Measurements from ENCODE around the gene OR2H1.

OR2H1 gene

DNA sequence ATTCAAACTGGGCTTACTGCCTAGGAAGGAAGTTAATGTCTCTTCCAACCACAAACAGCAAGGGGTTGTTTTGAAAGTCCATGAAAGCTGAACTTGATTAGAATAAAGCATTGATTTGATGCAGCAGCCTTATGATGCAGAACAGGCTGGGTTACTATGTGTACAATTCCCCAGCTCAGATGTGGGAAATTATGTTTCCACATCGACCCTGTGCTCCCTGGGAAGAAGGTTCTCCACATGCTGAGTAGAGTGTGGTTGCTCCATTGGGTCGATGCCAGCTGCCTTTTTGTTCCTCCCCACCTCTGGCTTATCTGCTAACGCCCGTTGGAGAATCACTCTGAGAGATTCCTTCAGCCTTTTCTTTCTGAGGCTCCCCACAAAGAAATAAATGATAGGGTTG is 29.6 kb downstream of the OR2H1 start:
- DNase-seq: no peak

DNA sequence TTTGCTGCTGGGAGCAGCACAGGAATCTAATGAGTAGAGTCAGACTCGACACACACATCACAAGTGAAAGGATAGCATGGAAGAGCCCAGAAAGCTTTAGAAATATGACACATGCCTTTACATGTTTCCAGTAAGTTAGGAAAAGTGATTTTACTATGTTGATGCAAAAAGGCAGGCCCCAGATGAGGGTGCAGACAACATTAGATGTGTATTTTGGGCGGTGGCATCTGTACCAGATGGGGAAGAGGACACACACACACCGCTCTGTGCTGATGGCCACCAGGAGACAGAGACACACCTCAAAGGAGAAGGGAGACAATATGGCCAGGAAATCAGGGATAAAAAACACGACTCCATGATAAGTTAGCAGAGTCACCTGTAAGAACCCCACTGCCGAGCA is 30.2 kb downstream of the OR2H1 start:
- no peak for DNase-seq

DNA sequence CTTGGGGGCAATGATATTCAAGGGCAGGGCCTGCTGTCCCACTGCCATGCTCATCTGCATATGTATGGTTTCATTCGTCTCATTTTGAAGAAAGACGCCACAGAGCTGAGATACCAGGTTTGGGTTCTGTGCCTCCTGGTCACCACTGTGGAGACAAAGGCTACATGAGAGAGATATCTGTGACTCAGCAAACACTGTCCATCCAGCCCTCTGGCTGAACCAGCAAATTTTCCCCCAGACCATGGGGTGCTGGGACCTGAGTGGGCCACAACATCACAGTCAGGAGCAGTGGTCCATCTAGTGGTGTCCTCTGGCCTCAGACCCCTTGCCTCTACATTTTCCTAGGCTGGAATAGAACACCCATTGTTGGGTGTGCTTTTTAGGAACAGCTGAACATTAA is 30.7 kb downstream of the OR2H1 start, which contains the start of gene MAS1L:
Gene MAS1L (minus strand): TSS at position 297 of the 400 bp plus-strand sequence. CDS start 54 bp downstream, at position 243.
- no peak for DNase-seq

DNA sequence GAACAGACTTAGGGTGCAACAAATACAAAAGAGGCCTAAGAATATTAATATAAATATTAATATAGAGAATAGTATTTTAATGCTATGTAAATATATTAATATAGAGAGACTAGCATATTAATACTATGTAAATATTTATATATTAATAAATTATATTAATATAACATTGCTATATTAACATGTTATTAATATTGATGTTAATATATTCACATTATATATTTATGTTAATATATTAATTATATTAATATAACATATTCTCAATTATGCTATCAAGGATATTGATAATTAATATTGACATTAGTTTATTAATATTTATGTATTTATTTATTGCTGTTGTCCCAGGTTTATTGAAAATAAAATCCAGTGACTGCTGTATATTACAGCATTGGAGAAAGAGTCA is 31.9 kb downstream of the OR2H1 start:
- no peak for DNase-seq

DNA sequence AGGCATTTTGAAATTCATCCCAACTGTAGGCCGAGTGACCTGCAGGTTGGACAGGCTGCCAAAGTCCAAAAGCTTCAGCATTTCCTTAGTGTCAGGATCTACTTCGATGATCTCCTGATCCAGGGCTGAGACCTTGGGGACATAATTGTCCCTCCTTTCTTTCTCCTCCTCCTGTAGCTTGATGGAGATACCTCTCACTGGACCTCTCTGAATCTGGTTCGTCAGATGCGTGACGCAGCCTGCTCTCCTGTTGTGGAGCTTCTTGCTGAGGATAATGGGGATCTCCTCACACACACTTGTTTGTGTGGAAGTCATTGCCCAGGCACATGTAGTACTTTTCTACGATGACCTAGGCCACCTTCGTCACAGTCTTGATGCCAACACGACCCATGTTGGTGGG is 32.3 kb downstream of the OR2H1 start:
- DNase-seq: no peak

DNA sequence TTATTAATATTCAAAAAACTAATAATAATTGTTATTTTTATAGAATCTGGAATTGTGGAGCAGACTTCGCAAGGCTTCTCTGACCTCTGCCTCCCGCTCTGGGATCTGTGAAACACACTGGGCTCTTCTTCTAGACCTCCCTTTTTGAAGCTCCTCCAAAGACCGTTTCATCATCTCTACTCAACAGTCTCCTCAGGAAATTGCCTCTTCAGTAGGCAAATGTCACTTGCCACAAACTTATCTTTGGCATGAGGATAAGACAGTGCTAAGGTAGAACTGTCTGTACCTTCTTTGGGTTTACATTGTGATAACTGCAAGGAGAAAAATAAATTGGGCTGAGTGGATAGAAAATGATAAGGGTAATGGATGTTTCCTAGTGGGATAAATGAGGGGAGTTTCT is 33.1 kb downstream of the OR2H1 start:
- DNase-seq: no peak

DNA sequence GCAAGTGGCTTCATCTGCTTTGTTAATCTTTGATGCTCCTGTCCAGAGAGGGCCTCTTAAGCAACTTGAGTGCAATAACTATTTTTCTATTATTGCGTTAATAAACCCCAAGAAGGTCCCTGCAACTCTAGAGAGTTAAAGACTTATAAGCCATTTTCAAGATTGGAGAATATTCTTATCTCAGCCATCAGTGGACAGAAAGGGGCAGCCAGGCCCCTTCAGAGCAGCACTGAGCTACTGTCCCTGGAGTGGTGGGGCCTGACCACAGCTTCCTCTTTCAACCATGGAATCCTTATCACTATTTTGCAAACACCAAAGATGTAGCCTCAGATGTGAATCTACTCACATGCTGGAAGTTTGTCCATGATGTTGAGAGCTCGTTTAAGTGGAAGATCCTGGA is 33.6 kb downstream of the OR2H1 start:
- DNase-seq: no peak

DNA sequence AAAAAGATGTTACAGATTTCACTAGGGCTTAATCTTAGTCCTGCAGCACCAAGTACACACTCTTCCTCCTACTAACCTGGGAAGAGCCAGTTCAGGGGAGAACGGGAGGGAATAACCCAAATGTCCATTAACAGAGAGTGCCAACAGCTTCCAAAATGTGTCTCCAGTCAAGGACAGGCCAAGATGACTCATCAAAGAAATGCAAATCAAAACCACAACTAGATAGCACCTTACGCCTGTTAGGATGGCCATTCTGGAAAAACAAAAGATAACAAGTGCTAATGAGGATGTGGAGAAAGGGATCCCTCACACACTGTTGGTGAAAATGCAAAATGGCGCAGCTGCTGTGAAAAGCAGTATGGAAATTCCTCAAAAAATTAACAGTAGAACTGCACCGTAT is 34.6 kb downstream of the OR2H1 start:
- DNase-seq: no peak

DNA sequence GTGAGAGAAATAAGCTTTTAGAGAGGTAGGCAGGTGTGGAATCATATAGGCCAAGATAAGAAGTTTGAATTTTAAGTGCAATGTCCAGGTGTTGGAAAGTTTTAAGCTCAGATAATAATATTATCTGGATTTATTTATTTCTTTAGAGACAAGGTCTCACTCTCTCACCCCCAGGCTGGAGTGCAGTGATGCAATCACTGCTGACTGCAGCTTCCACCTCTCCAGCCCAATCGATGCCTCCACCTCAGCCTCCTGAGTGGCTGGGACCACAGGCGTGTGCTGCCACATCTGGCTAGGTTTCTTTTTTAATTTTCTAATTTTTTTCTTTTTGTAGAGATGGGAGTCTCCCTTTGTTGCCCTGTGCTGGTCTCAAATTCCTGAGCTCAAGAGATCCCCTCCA is 36.3 kb downstream of the OR2H1 start:
- no peak for DNase-seq

DNA sequence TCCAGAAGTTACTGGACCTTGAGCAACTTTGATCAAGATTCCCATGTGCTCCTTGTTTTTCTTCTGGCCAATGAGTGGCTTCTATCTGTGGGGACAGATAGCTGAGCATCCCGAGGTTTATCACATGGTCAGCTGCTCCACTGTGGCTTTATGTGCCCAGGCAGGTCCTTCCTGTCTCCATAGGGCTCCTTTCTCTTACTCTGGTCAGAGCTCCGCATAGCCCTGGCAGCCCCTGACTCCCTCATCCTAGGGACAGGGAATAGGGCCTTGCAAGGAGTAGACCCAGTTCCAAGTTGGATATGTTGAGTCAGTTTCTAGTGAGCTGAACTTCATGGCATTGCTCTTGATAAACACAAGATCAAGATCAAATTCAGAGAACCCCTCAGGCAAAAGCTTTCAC is 37.2 kb downstream of the OR2H1 start:
- DNase-seq: no peak

DNA sequence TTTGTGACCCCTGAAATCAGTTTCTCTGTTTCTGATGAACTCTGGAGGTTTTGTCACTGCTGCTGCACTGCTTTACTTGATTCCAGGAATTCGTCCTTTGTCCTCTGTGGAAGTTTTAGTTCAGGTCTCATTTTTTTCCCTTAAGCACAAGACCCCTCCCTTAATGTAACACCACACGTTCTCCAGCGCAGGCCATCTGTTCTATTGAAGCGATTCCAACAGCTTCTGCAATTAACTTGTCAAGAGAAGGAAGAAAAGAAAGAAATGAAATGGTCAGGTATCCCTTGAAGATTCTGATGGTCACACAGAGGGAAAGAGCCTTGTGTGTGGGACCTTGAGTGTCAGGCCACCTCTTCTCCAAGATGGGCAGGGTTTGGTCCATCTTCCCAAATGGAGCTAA is 38.6 kb downstream of the OR2H1 start:
- no peak for DNase-seq

DNA sequence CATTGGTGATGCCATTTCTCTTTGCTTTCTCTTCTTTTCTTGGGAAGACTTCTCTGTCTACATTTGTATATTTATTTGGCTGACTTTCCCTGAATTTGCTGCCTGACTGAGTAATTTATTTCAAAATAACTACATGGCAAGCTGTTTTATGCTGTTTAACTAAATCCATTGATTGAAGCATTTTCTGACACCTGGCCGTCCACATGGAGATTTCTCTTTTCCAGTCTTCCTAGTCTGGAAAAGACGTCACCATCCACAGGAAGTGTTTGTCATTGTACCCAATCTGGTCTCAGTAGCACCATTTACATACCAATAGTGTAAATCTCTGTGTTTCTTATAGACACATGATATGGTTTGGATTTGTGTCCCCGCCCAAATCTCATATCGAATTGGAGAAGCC is 40.0 kb downstream of the OR2H1 start:
- DNase-seq: no peak

DNA sequence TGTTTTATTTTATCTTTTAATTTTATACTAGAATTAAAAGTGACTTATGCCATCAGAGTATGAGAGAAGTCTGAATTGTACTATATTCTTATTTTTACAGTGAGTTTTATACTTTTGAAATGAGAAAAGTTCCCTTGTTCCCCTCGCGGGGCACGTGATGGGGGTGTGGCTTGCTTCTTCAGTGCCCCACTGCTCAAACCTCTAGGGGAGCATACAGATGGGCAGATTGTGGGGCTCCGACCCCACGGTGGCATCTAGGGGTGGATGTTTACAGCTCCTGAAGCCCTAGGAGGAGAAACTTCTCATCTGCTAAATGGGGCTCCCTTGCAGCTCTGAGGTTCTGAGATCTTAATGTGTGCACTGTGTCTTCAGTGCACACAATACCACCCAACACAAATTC is 42.7 kb downstream of the OR2H1 start:
- DNase-seq: no peak

DNA sequence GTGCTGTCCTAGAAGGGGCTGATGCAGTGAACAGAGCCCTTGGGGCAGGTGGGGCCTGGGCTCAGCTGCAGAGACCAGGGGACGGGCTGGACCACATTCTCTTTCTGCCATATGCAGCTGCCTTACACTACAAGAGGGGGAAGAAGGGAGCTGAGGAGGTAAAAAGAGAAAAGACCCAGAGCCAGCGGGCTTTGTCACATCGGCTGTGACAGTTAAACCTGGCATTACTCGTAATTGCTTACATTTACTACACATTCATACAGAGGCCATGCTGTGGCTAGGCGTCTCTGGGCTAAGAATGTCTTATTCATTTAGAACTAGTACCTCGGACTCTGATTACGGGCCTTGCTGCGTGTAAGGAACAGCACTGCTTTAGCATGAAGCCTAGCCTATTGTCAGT is 43.6 kb downstream of the OR2H1 start:
- no peak for DNase-seq

DNA sequence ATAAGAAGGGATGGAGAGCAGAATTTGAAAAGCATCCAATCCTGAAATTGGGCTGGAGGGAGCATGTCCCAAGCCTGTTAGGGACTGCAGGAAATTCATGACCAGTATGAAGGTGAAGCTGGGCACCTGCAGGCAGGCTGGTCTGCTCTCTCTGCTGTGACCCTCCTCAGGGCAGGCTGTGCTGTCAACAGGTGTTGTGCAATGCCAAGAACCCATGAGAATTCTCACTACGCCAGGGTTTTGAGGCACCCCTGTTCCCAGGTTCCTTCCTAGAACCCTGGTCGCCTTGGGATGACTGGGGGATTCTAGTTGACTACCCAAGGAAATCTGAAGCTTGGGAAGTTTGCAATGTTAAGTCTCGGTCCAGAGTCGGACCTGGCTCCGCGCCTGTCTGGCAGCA is 44.2 kb downstream of the OR2H1 start:
- DNase-seq: no peak

DNA sequence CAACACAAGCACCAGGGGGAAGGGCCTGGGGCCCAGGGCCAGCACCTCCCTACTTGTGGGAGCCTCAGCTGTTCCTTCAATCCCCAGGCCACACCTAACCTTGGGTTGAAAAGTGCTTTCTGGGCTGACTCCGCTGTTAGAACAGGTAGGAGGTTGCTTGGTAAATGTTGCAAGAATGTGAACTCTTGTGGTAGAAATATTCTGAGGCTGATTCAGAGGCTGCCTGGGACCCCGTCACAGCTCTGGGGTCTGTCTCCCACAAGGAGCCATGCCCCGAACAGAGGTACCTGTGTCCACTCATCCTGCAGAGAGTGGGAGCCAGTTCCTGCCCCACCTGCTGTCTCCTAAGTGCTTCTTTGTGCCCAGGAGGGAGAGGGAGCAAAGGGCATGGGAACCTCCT is 45.2 kb downstream of the OR2H1 start:
- no peak for DNase-seq

DNA sequence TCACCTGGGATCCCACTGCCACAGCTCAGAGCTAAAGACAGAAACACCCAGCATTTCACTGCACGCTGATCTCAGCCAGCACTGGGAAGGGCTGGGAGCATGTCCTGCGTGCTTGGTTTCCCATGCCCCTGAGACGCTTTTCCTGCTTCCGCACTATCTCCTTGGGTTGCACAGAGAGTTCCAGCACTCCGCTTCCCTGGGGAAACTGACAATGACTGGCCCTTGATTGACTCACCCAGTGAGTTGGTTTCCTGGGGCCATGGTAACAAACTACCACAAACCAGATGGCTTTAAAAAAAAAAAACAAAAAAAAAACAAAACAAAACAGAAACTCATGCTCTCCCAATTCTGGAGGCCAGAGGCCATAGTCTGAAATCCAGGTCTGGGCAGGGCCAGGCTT is 45.6 kb downstream of the OR2H1 start:
- DNase-seq: no peak

DNA sequence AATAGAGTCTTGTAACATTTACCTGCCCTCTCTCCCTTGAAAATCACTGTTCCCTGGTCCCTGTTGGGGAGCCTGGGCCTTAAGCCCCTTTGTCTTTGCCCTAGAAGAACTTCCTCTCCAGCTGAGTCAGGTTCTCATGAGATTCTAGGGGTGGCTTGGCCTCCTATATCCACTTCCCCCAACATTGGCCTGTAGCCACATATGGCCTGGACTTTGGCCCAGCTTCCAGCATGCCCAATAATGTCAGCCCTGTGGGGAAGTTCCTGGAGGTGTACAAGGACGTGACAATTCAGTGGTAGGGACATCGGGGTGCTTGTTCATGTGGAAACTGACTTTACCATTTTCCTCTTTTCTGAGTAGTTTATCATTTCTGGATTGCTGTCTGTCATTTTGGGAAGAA is 48.0 kb downstream of the OR2H1 start:
- no peak for DNase-seq

DNA sequence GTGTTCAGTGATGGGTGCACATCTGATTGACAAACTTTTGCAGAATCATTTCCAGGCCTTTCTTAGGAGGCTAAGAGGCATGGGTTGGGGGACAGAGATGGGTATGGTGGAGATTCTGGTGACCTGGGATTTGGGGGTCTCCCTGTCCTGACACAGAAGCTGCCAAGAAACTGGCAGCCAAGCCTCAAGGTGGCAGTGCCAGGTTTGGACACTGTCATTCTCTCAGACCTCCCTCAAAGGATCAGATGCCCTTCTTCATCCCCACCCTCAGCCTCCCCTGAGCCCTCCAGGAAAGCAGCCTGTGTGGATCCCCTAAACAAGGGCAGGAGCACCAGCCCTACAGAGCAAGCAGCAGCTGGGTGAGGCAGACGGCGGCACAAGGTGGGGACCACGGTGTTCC is 48.9 kb downstream of the OR2H1 start:
- DNase-seq: no peak

DNA sequence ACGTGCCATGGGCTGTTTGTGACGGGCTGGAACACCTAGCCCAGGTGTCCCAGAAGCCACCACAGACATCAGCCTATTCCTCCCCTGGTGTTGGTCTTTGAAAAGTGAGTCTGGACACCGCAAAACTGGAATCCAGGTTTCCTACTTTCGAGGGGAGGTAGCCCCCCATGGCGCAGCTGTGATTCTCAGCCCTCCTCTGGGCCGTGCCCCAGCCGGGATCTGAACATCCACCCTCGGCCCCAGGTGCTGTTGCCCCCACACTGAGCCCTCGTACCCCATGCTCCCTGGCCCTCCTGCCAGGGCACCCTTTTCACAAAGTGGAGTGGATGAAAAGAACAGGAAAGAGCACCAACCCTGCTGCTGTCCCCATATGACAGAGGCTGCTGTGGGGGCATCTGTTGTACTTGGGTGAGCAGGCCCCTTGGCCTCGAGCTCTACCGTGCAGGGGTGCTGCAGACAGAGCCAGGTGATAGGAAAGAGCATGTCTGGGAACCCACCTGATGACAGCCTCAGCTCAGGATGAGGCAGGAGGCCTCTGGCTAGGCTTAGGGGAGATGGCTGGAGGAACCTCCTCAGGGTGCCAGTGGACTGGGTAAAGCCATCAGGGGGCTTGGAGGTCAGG is 49.6 kb downstream of the OR2H1 start:
- DNase-seq: no peak

DNA sequence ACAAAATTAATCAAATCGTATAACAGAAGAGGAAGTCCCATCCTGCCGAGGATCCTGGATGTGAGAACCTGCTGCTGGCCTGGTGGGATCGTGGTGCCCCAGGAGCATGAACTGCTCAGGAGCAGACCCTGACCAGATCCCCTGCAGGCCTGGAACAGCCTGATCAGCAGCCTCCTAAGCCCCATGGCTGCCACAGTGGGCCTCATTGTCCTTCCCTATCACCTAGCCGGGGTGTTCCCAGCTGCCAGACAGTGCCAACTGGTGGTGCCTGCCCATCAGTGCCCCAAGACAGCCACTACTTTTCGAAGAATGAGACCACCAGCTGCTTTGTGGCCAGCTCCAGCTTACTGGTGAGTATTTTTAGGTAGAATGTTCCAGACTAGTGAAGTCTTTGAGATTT is 50.4 kb downstream of the OR2H1 start:
- no peak for DNase-seq

DNA sequence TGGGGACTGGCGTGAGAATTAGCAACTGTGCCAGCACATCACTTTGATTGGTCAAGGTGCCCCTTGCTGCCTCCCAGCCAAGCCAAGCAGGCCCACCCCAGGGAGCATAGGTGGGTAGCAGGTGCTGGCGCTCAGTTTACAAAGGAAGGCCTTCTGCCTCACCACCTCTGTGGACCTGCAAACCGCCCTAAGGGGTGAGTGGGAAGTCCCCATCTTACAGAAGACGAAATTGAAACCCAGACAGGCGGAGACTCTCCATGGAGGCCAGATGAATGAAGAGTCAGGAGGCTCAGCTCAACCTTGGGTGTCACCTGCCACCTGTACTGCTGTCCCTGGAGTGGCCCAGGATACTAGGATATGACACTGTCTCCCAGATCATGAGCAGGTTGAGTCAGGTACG is 52.3 kb downstream of the OR2H1 start:
- DNase-seq: no peak

DNA sequence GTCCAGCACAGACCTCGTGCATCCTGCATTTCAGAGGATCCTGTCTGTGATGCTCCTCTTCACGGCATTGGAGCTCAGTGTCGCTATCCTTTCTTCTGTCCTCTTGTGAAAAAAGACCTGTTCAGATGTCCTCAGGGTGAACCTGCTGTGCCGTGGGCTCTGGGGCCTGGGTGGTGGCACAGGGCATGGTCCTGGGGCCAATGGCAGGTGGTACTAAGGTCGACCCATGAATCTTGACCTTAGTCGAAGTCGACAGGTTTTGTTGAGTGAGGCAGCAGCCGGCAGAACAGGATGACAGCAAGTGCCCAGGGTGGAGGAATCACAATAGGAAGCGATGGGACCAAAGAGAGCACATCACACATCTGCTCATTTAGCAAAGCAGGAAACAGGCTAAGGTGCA is 52.8 kb downstream of the OR2H1 start:
- no peak for DNase-seq

DNA sequence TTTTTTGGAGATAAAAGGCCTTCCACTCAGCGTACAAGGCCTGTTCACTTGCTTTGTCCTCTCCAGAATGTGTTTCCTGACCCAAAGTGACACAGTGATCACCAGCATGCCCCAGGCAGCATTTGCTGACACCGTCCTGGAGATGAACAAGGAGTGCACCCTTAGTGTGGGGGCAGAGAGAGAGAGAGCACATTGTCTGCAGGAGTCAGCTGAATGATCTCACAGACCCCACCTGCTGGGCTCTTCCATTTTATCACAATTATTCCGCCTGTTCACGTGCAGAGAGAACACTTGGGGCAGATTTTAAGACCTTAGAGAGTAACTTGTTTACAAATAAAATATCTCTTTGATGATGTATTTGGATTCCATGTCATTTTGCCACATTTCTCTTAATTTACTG is 53.2 kb downstream of the OR2H1 start:
- no peak for DNase-seq

DNA sequence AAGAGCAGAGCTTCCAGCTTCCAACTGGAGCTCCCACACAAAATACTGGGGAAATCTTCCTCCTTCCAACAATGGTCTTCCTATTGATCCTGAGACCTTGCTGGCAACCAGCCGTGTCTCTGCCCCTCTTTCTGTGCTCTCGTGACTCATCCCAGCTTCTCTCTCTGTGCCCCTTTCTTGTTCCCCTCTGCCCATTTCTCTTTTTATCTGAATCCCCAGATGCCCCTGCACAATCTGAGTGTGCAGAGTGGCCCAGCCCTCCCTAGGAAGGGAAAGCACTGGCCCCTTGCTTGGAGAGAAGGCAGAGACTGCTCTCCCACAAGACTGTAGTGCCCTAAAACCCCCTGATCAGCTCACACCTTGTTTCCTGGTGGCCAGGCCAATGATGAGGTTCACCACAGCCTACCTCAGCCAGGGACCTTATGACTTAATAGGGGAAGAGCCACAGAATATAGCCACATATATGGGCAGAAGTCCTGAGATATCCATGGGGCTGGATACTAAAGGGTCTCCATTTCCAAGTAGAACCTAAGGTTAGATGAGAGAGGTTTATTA is 53.9 kb downstream of the OR2H1 start:
- DNase-seq: no peak
